ENCODE measurements around the gene RHOD.

The RHOD gene

GRCh38 chr11:67090717-67091116 is 34.1 kb downstream of the RHOD start:
- H3K4me3 ChIP-seq (ENCODE audit: low read depth, low read length), result no peak overlapping the region
- TF ChIP-seq CTCF (IDR thresholded peaks at IDR 0.05; ENCODE audit: borderline replicate concordance, insufficient read depth, low read depth, low read length), result no peak

- no peak for TF ChIP-seq CTCF (IDR thresholded peaks at IDR 0.05; ENCODE audit: borderline replicate concordance, insufficient read depth, low read depth, low read length)
- no peak overlapping the region for H3K4me3 ChIP-seq (ENCODE audit: low read depth, low read length)
These were observed 38.5 kb downstream of the RHOD start for GRCh38 chr11:67095214-67095507.

- H3K4me3 ChIP-seq (ENCODE audit: low read depth, low read length), result no peak overlapping the region
- no peak for TF ChIP-seq CTCF (IDR thresholded peaks at IDR 0.05; ENCODE audit: borderline replicate concordance, insufficient read depth, low read depth, low read length)
These were observed 42.3 kb downstream of the RHOD start for GRCh38 chr11:67098799-67099429.

GRCh38 chr11:67099831-67100324 is 43.2 kb downstream of the RHOD start:
- no peak overlapping the region for H3K4me3 ChIP-seq (ENCODE audit: low read depth, low read length)
- no peak for TF ChIP-seq CTCF (IDR thresholded peaks at IDR 0.05; ENCODE audit: borderline replicate concordance, insufficient read depth, low read depth, low read length)

GRCh38 chr11:67102664-67103063 is 46.0 kb downstream of the RHOD start:
- TF ChIP-seq CTCF (IDR thresholded peaks at IDR 0.05; ENCODE audit: borderline replicate concordance, insufficient read depth, low read depth, low read length), result no peak
- no peak overlapping the region for H3K4me3 ChIP-seq (ENCODE audit: low read depth, low read length)

- no peak for TF ChIP-seq CTCF (IDR thresholded peaks at IDR 0.05; ENCODE audit: borderline replicate concordance, insufficient read depth, low read depth, low read length)
- H3K4me3 ChIP-seq (ENCODE audit: low read depth, low read length), result no peak overlapping the region
These were observed 49.3 kb downstream of the RHOD start for GRCh38 chr11:67105964-67106363.

- TF ChIP-seq CTCF (IDR thresholded peaks at IDR 0.05; ENCODE audit: borderline replicate concordance, insufficient read depth, low read depth, low read length), result no peak
- H3K4me3 ChIP-seq (ENCODE audit: low read depth, low read length), result no peak overlapping the region
These were observed 54.6 kb downstream of the RHOD start for GRCh38 chr11:67111261-67111660.
